SK-N-SH (cell line): ENCODE results near the gene FAM89B. TPM values are rescaled to one million over a fixed set of nuclear protein-coding genes. Genes with fewer than 3 reads are reported as not detected.

Experiments used
- CTCF ChIA-PET: fragments of 300-600, 350-600 bp; formaldehyde crosslinking; extraction: SDS; loops from one replicate; lab custom pipeline; 2021; lab: Yijun Ruan, JAX
- POLR2A ChIA-PET: fragments of 350-600 bp; sonication (Branson Sonifier 250); formaldehyde crosslinking; extraction: SDS; loops from one replicate; lab custom pipeline; 2020; ENCODE audit warnings: antibody characterized with exemption, inconsistent platforms; lab: Yijun Ruan, JAX
- DNase-seq: peaks from one replicate; pipeline ENCODE4 v3.0.0; 2012
- H2AFZ ChIP-seq: fragments of 200-600 bp; sonication (generic); 2 replicates; pipeline ENCODE4 v1.8.1; 2016; ENCODE audit warnings: antibody characterized with exemption, mild to moderate bottlenecking, low read depth
- H3F3A ChIP-seq: fragments of 200-600 bp; sonication (generic); replicated peaks from 2 replicates; pipeline ENCODE3; 2016; ENCODE audit warnings: antibody characterized with exemption, mild to moderate bottlenecking; ENCODE audit not compliant: insufficient read depth
- H3K27ac ChIP-seq, 2 experiments: fragments of 200-500 bp in 1 of 2; fragments of 200-600 bp in 1 of 2; sonication (Bioruptor generic) in 1 of 2; sonication (generic), shearing (Covaris generic) in 1 of 2; 2 replicates each; pipeline versions ENCODE4 v1.5.1 to v1.6.1; 2014 to 2016; ENCODE audit warnings: low read depth in 2 of 2, inconsistent platforms in 1 of 2, low read length in 1 of 2, mild to moderate bottlenecking in 1 of 2, mixed read lengths in 1 of 2
- H3K27me3 ChIP-seq: fragments of 200-600 bp; sonication (generic), shearing (Covaris generic); 2 replicates; pipeline ENCODE4 v1.6.1; 2016; ENCODE audit warnings: mixed run types; ENCODE audit not compliant: insufficient read depth
- H3K36me3 ChIP-seq, 2 experiments: fragments of 200-500 bp in 1 of 2; fragments of 200-600 bp in 1 of 2; sonication (Bioruptor generic) in 1 of 2; sonication (generic) in 1 of 2; replicated peaks in 1 of 2; 2 replicates each; pipeline versions ENCODE3 to v1.5.1; 2014 to 2016; ENCODE audit warnings: low read length in 1 of 2, mild to moderate bottlenecking in 1 of 2; ENCODE audit not compliant: insufficient read depth in 2 of 2, control insufficient read depth in 1 of 2
- H3K4me1 ChIP-seq, 2 experiments: fragments of 200-500 bp in 1 of 2; fragments of 200-600 bp in 1 of 2; sonication (Bioruptor generic) in 1 of 2; sonication (generic), shearing (Covaris generic) in 1 of 2; 2 replicates each; pipeline versions ENCODE4 v1.5.1 to v1.6.1; 2014 to 2016; ENCODE audit warnings: low read depth in 1 of 2, low read length in 1 of 2, mixed run types in 1 of 2; ENCODE audit not compliant: insufficient read depth in 2 of 2, control insufficient read depth in 1 of 2
- H3K4me2 ChIP-seq: fragments of 200-600 bp; sonication (generic), shearing (Covaris generic); 2 replicates; pipeline ENCODE4 v1.6.1; 2017; ENCODE audit warnings: mixed run types
- H3K4me3 ChIP-seq, 2 experiments: fragments of 200-500 bp in 1 of 2; fragments of 200-600 bp in 1 of 2; sonication (Bioruptor generic) in 1 of 2; sonication (generic), shearing (Covaris generic) in 1 of 2; 2 replicates each; pipeline versions ENCODE4 v1.5.1 to v1.8.1; 2014 to 2016; ENCODE audit warnings: low read depth in 2 of 2, inconsistent platforms in 1 of 2, low read length in 1 of 2, mild to moderate bottlenecking in 1 of 2, mixed read lengths in 1 of 2, moderate library complexity in 1 of 2
- H3K79me2 ChIP-seq: fragments of 200-600 bp; sonication (generic); 2 replicates; pipeline ENCODE4 v1.8.1; 2017; ENCODE audit warnings: mild to moderate bottlenecking; ENCODE audit not compliant: insufficient read depth
- H3K9ac ChIP-seq: fragments of 200-600 bp; sonication (generic); 2 replicates; pipeline ENCODE4 v1.6.1; 2017; ENCODE audit warnings: mixed run types
- H3K9me2 ChIP-seq: fragments of 200-600 bp; sonication (generic); 2 replicates; pipeline ENCODE4 v1.6.1; 2017; ENCODE audit warnings: mixed run types
- H3K9me3 ChIP-seq: fragments of 200-600 bp; sonication (generic); 2 replicates; pipeline ENCODE4 v1.6.1; 2017; ENCODE audit warnings: mixed run types, mild to moderate bottlenecking, moderate library complexity
- H4K20me1 ChIP-seq: fragments of 200-600 bp; sonication (generic); 2 replicates; pipeline ENCODE4 v1.6.1; 2017; ENCODE audit warnings: mild to moderate bottlenecking, mixed run types; ENCODE audit not compliant: insufficient read depth
- FOSL2 ChIP-seq: IDR thresholded peaks from 2 replicates; pipeline ENCODE4 v1.4.0; 2012; ENCODE audit warnings: low read depth, mild to moderate bottlenecking, moderate library complexity, borderline replicate concordance
- FOXJ3 ChIP-seq: sonication (generic); formaldehyde crosslinking; IDR thresholded peaks from 2 replicates; pipeline ENCODE4 v1.5.1; 2020; ENCODE audit warnings: mild to moderate bottlenecking, missing genetic modification reagents
- FOXM1 ChIP-seq: IDR thresholded peaks from 2 replicates; pipeline ENCODE4 v1.4.0; 2012; ENCODE audit warnings: low read depth, mild to moderate bottlenecking
- GABPA ChIP-seq: IDR thresholded peaks from 2 replicates; pipeline ENCODE4 v1.4.0; 2012; ENCODE audit warnings: low read depth, mild to moderate bottlenecking
- GATA2 ChIP-seq: sonication (generic); formaldehyde crosslinking; IDR thresholded peaks from 2 replicates; pipeline ENCODE4 v1.5.0; 2020; ENCODE audit warnings: mild to moderate bottlenecking, missing genetic modification reagents
- MAX ChIP-seq: IDR thresholded peaks from 2 replicates; pipeline ENCODE4 v1.4.0; 2012; ENCODE audit warnings: low read depth
- MEF2A ChIP-seq: IDR thresholded peaks from 2 replicates; pipeline ENCODE4 v1.4.0; 2012; ENCODE audit warnings: low read depth, borderline replicate concordance
- NFIC ChIP-seq: IDR thresholded peaks from 2 replicates; pipeline ENCODE4 v1.4.0; 2012; ENCODE audit warnings: borderline replicate concordance
- NRF1 ChIP-seq: IDR thresholded peaks from 2 replicates; pipeline ENCODE4 v1.6.1; 2012; ENCODE audit warnings: low read depth, mild to moderate bottlenecking, low read length
- TEAD4 ChIP-seq: IDR thresholded peaks from 2 replicates; pipeline ENCODE4 v1.4.0; 2012; ENCODE audit warnings: mild to moderate bottlenecking, borderline replicate concordance; ENCODE audit not compliant: insufficient read depth
- USF2 ChIP-seq: fragments of 150-350 bp; IDR thresholded peaks from 2 replicates; pipeline ENCODE4 v1.6.1; 2017; ENCODE audit warnings: antibody characterized with exemption, low read length, low read depth, borderline replicate concordance
- WGBS: methylation state at CpG from one replicate; pipeline ENCODE4 v1.1.6; 2017; ENCODE audit warnings: low lambda C conversion rate; 5-methylcytosine and 5-hydroxymethylcytosine counted together
- polyA plus RNA-seq, 3 experiments: library from polyadenylated mRNA; depleted of rRNA; stranded (reverse); fragments of >200 nt; gene quantifications; 2 replicates each; pipeline ENCODE4 v1.2.3, GENCODE V29; 2012

FAM89B gene
- polyA plus RNA-seq, 1 of the 3 experiments (the other 2 are of a cell fraction): 65.3 TPM

- WGBS: 96% methylated on average over 29 of the region's 49 CpGs
Measured at GRCh38 chr11:65599216-65599954, 27.0 kb downstream of the FAM89B start.

GRCh38 chr11:65599955-65600246 lies 27.6 kb downstream of the FAM89B start:
- H3K4me2 ChIP-seq: no peak overlapping the region
- no peaks in the 10 kb centered on the region for H3K9me2 ChIP-seq
- WGBS: 100% methylated on average over 6 of the region's 6 CpGs
- ChIA-PET CTCF (interaction anchor here (1.1 to 1.3 kb wide), 3 partner anchors 10 to 59 kb away, joined by 3 to 9 read pairs (median 3); no protein-coding TSS in a partner anchor), POLR2A (interaction anchor here (0.8 kb wide), 1 partner anchor 15 kb away, joined by 3 read pairs; the partner anchor contains the start of gene PCNX3)
- H3K4me3 ChIP-seq: no peak overlapping the region
- H4K20me1 ChIP-seq: no peaks in the 10 kb centered on the region
- TF ChIP-seq TEAD4: no peak
- no peak for DNase-seq
- no peak overlapping the region for H3K27ac ChIP-seq
- no peaks in the 10 kb centered on the region for H3K9me3 ChIP-seq
- no peaks in the 10 kb centered on the region; a peak in 1 of 4 replicates for H3K4me1 ChIP-seq
- peaks cover 23 to 35% of the 10 kb centered on the region in 2 experiments for H3K36me3 ChIP-seq
- no peak overlapping the region for H3K9ac ChIP-seq
- H3F3A ChIP-seq: peaks cover 3% of the 10 kb centered on the region
- H3K27me3 ChIP-seq: no peaks in the 10 kb centered on the region
- H2AFZ ChIP-seq: no peak overlapping the region
- H3K79me2 ChIP-seq: no peaks in the 10 kb centered on the region

More at GRCh38 chr11:65599216-65599954, 27.0 kb downstream of the FAM89B start:
- CTCF ChIA-PET: interaction anchor here (0.6 to 1.2 kb wide), 3 partner anchors 10 to 25 kb away, joined by 3 read pairs; partner anchors contain the start of gene EHBP1L1
- TF ChIP-seq NFIC (no peak), NRF1 (no peak), GATA2 (CRISPR knock-in tag) (no peak), FOXJ3 (CRISPR knock-in tag) (no peak), MAX (no peak), FOSL2 (no peak), USF2 (no peak), GABPA (no peak), MEF2A (no peak), FOXM1 (no peak)
- no peak for DNase-seq
- Histone ChIP-seq H3K36me3 (peaks cover 23 to 29% of the 10 kb centered on the region in 2 experiments), H3K79me2 (no peaks in the 10 kb centered on the region), H3K27ac (no peak overlapping the region), H3K9me2 (no peaks in the 10 kb centered on the region), H3K27me3 (no peaks in the 10 kb centered on the region), H2AFZ (no peak overlapping the region), H4K20me1 (no peaks in the 10 kb centered on the region), H3K9ac (no peak overlapping the region), H3K4me2 (no peak overlapping the region), H3K9me3 (no peaks in the 10 kb centered on the region), H3K4me1 (no peaks in the 10 kb centered on the region; a peak in 1 of 4 replicates), H3F3A (peaks cover 3% of the 10 kb centered on the region), H3K4me3 (no peak overlapping the region)
- POLR2A ChIA-PET: interaction anchor here (0.8 to 0.9 kb wide), 2 partner anchors 8 to 16 kb away, joined by 3 read pairs; partner anchors contain the start of gene PCNX3
